H1 (cell line): ENCODE data around the gene ZNF526. TPM values are rescaled to one million over a fixed set of nuclear protein-coding genes. Genes with fewer than 3 reads are reported as not detected.

ENCODE experiments used
- MAFK ChIP-seq: IDR thresholded peaks from 2 replicates; pipeline ENCODE4 v1.6.1; 2012; ENCODE audit warnings: low read depth, mild to moderate bottlenecking, improper control_type of control experiment, low read length
- TBP ChIP-seq: IDR thresholded peaks from 2 replicates; pipeline ENCODE4 v1.6.1; 2011; ENCODE audit warnings: low read depth, low read length, improper control_type of control experiment
- polyA plus RNA-seq, 7 experiments: library from polyadenylated mRNA; depleted of rRNA in 3 of 7; stranded (reverse) in 5 of 7; unstranded in 2 of 7; fragments of >200 nt in 5 of 7; fragments of 200-250 nt in 2 of 7; gene quantifications; 1 replicate in 5 of 7; 2 replicates in 1 of 7; 4 replicates in 1 of 7; pipeline versions ENCODE4 v1.2.1 to v1.2.3, GENCODE V29; 2011 to 2013; ENCODE audit warnings: missing spikeins in 2 of 7, mixed read lengths in 2 of 7
- total RNA-seq: library from RNA; stranded (reverse); fragmentation: NEBNext Ultra II Directional; extraction: Animal tissue kit (Norgen Biotek cat#: 25700); gene quantifications from 2 replicates; pipeline ENCODE4 v1.2.1, GENCODE V29; 2021

The ZNF526 gene
- total and polyA plus RNA-seq, 2 of the 8 experiments (the other 6 are each of a cell fraction or from before 2014, with no cell fraction given), result 8.4 to 14.1 TPM

- TF ChIP-seq TBP (no peak), MAFK (no peak)
Measured at GRCh38 chr19:42214810-42215485, 5.2 kb upstream of the ZNF526 start (continued).
